Spleen (tissue), 11 donors: Measurements from ENCODE around the gene GOLGA8N. TPM values are rescaled to one million over a fixed set of nuclear protein-coding genes. Genes with fewer than 3 reads are reported as not detected.

Experiments used
- DNase-seq: peaks from one replicate; pipeline ENCODE4 v3.0.0-alpha.2; 2020
- H3K27ac ChIP-seq, 8 donors: fragments of 200-600 bp; sonication (generic) in 7 of 8; 1 replicate in 4 of 8; 2 replicates in 4 of 8; pipeline versions ENCODE4 v1.5.0 to v1.8.0; 2016 to 2021; ENCODE audit warnings: inconsistent platforms in 4 of 8, mild to moderate bottlenecking in 4 of 8, moderate library complexity in 1 of 8
- H3K27me3 ChIP-seq, 7 donors: fragments of 200-600 bp; sonication (generic) in 6 of 7; replicated peaks in 1 of 7; 1 replicate in 4 of 7; 2 replicates in 3 of 7; pipeline versions ENCODE4 v1.5.0 to v1.8.0; 2016 to 2021; ENCODE audit warnings: inconsistent platforms in 3 of 7, mild to moderate bottlenecking in 1 of 7
- H3K36me3 ChIP-seq, 6 donors: fragments of 200-600 bp; sonication (generic) in 5 of 6; 1 replicate in 4 of 6; 2 replicates in 2 of 6; pipeline versions ENCODE4 v1.5.0 to v1.8.0; 2016 to 2021; ENCODE audit warnings: inconsistent platforms in 2 of 6
- H3K4me1 ChIP-seq, 6 donors: fragments of 200-600 bp; sonication (generic) in 5 of 6; 1 replicate in 3 of 6; 2 replicates in 3 of 6; pipeline versions ENCODE4 v1.5.0 to v1.8.0; 2016 to 2021; ENCODE audit warnings: inconsistent platforms in 3 of 6
- H3K4me3 ChIP-seq, 8 donors: fragments of 200-600 bp; sonication (generic) in 7 of 8; 1 replicate in 4 of 8; 2 replicates in 4 of 8; pipeline versions ENCODE4 v1.5.0 to v1.8.0; 2016 to 2021; ENCODE audit warnings: inconsistent platforms in 4 of 8, mild to moderate bottlenecking in 4 of 8, moderate library complexity in 2 of 8
- H3K9me3 ChIP-seq, 8 donors: fragments of 200-600 bp; sonication (generic) in 7 of 8; 1 replicate in 4 of 8; 2 replicates in 4 of 8; pipeline versions ENCODE4 v1.5.0 to v1.8.0; 2016 to 2021; ENCODE audit warnings: inconsistent platforms in 4 of 8
- CTCF ChIP-seq, 11 experiments: fragments of 200-600 bp in 7 of 11; fragments of 450-650 bp in 4 of 11; sonication (generic) in 4 of 11; IDR thresholded peaks in 8 of 11; conservative IDR thresholded peaks in 3 of 11; 1 replicate in 7 of 11; 2 replicates in 4 of 11; pipeline versions ENCODE4 v1.4.0 to v1.8.0; 2016 to 2021; ENCODE audit warnings: antibody characterized with exemption in 11 of 11, inconsistent platforms in 4 of 11, mild to moderate bottlenecking in 1 of 11
- POLR2A ChIP-seq, 3 donors: fragments of 450-650 bp; IDR thresholded peaks; one replicate each; pipeline ENCODE4 v1.5.1; 2017; ENCODE audit warnings: antibody characterized with exemption in 3 of 3, mild to moderate bottlenecking in 1 of 3
- POLR2AphosphoS5 ChIP-seq, 3 donors: sonication (generic); formaldehyde crosslinking; IDR thresholded peaks; one replicate each; pipeline ENCODE4 v1.5.1; 2017; ENCODE audit warnings: antibody characterized with exemption in 3 of 3
- WGBS, 5 donors: extraction: QIAGEN DNeasy Blood & Tissue Kit in 3 of 5; methylation state at CpG; one replicate each; pipeline versions ENCODE4 v1.1.5 to v1.1.7; 2013 to 2018; 5-methylcytosine and 5-hydroxymethylcytosine counted together
- intact Hi-C: fragments of 100-400 bp; cut with DNase I; formaldehyde crosslinking; loops from one replicate; pipeline ENCODE4 v1.15.0; 2023; ENCODE audit warnings: low total_unique reads
- polyA plus RNA-seq, 3 donors: library from polyadenylated mRNA; stranded (reverse); fragments of 200-250 nt; gene quantifications; one replicate each; pipeline ENCODE4 v1.2.1, GENCODE V29; 2013
- small RNA-seq, 4 donors: library from RNA; depleted of rRNA; stranded (forward); fragments of <200 nt; gene quantifications; one replicate each; pipeline ENCODE3, GENCODE V24; 2016
- total RNA-seq, 7 donors: library from RNA; depleted of rRNA in 3 of 7; stranded (reverse); fragments of >200 nt in 3 of 7; fragmentation: NEBNext Ultra II Directional in 4 of 7; extraction: Animal tissue kit (Norgen Biotek cat#: 25700) in 4 of 7; gene quantifications; one replicate each; pipeline versions ENCODE4 v1.1.0 to v1.2.1, GENCODE V29; 2016 to 2021
- donor health status: healthy with polysubstance abuse.
- donor health status: DM: no; HTN: no; CAD: no; lungs with moderate emphysema.
- donor health status: DM: no; HTN: no; CAD: no.
- donor health status: Bipolar disorder and iron deficiency.
- donor health status: healthy.
- donor health status: DM: no; HTN: no; CAD: no.
- donor health status: DM: yes; HTN: yes; CAD: no.

The GOLGA8N gene
- total and polyA plus RNA-seq, 10 donors: 3.7 to 25.8 (median 13.2) TPM

- Histone ChIP-seq H3K4me1 (no peaks in the 10 kb centered on the region), H3K27ac (no peak overlapping the region), H3K27me3 (no peaks in the 10 kb centered on the region), H3K9me3 (no peaks in the 10 kb centered on the region), H3K36me3 (peaks cover 0 to 8% (median 0%) of the 10 kb centered on the region in 6 donors), H3K4me3 (no peak overlapping the region)
- intact Hi-C loops: no loop called here
- 38 to 41% (median 40%) methylated on average over 6 of the region's 6 CpGs for WGBS, 5 donors
- TF ChIP-seq POLR2AphosphoS5 (IDR thresholded peaks at IDR 0.05) (no peak), CTCF (IDR thresholded peaks at IDR 0.05 in 8 of 11, conservative IDR thresholded peaks at IDR 0.05 in 3 of 11) (peak; percentile 39 to 91 (median 80))
- DNase-seq: peak; percentile 79
These were observed 58.1 kb downstream of the GOLGA8N start for GRCh38 chr15:32651229-32651837.

GRCh38 chr15:32652178-32652577, 58.9 kb downstream of the GOLGA8N start:
- H3K27ac ChIP-seq: no peak overlapping the region
- H3K4me3 ChIP-seq: no peak overlapping the region
- DNase-seq: no peak
- 77 to 88% (median 87%) methylated on average over 3 of the region's 3 CpGs for WGBS, 5 donors
- H3K27me3 ChIP-seq: no peaks in the 10 kb centered on the region
- no peaks in the 10 kb centered on the region for H3K9me3 ChIP-seq
- TF ChIP-seq CTCF (IDR thresholded peaks at IDR 0.05 in 8 of 11, conservative IDR thresholded peaks at IDR 0.05 in 3 of 11) (no peak), POLR2A (IDR thresholded peaks at IDR 0.05) (no peak), POLR2AphosphoS5 (IDR thresholded peaks at IDR 0.05) (no peak)
- no peaks in the 10 kb centered on the region for H3K4me1 ChIP-seq
- H3K36me3 ChIP-seq: peaks cover 0 to 8% (median 0%) of the 10 kb centered on the region in 6 donors
- intact Hi-C loops: no loop called here

GRCh38 chr15:32656091-32656490, 62.8 kb downstream of the GOLGA8N start:
- Histone ChIP-seq H3K9me3 (no peaks in the 10 kb centered on the region), H3K27ac (no peak overlapping the region), H3K36me3 (no peaks in the 10 kb centered on the region), H3K27me3 (no peaks in the 10 kb centered on the region), H3K4me1 (no peaks in the 10 kb centered on the region), H3K4me3 (no peak overlapping the region)
- no peak for TF ChIP-seq CTCF (IDR thresholded peaks at IDR 0.05 in 8 of 11, conservative IDR thresholded peaks at IDR 0.05 in 3 of 11)
- TF ChIP-seq POLR2AphosphoS5 (IDR thresholded peaks at IDR 0.05): no peak
- TF ChIP-seq POLR2A (IDR thresholded peaks at IDR 0.05): no peak
- DNase-seq: no peak
- intact Hi-C loops: no loop called here
- 35 to 51% (median 42%) methylated on average over 4 of the region's 4 CpGs for WGBS, 5 donors

GRCh38 chr15:32656496-32656895, 63.2 kb downstream of the GOLGA8N start:
- 86 to 89% (median 88%) methylated on average over 9 of the region's 9 CpGs for WGBS, 5 donors
- DNase-seq: no peak
- no peak overlapping the region for H3K27ac ChIP-seq
- TF ChIP-seq POLR2A (IDR thresholded peaks at IDR 0.05) (no peak), POLR2AphosphoS5 (IDR thresholded peaks at IDR 0.05) (no peak), CTCF (IDR thresholded peaks at IDR 0.05 in 8 of 11, conservative IDR thresholded peaks at IDR 0.05 in 3 of 11) (no peak)
- no peaks in the 10 kb centered on the region for H3K27me3 ChIP-seq
- H3K36me3 ChIP-seq: no peaks in the 10 kb centered on the region
- no peaks in the 10 kb centered on the region for H3K9me3 ChIP-seq
- intact Hi-C loops: no loop called here
- no peaks in the 10 kb centered on the region for H3K4me1 ChIP-seq
- H3K4me3 ChIP-seq: no peak overlapping the region

Small RNAs within 50 kb of the gene (small RNA-seq; reads per million reads assigned to genes)
- gene RN7SL286P: 0 reads per million in 4 donors

Other genes starting within 250 kb of the GOLGA8N start
- 1 to 10 TPM in 5 of 7 donors, under 1 TPM in 1, not detected in 1; 0.72 to 3.2 (median 1.6) TPM for gene GOLGA8K, start 190.2 kb upstream of the GOLGA8N start, total RNA-seq
- under 1 TPM; 0.07 to 0.58 (median 0.08) TPM for gene GOLGA8K, start 190.2 kb upstream of the GOLGA8N start, polyA plus RNA-seq
- 1 to 10 TPM in 5 of 7 donors, under 1 TPM in 1, not detected in 1; 0.85 to 4.1 (median 1.8) TPM for gene GOLGA8O, start 137.8 kb upstream of the GOLGA8N start, total RNA-seq
- under 1 TPM; 0.07 to 0.67 (median 0.08) TPM for gene GOLGA8O, start 137.8 kb upstream of the GOLGA8N start, polyA plus RNA-seq
- gene ARHGAP11A, start 22.0 kb downstream of the GOLGA8N start, total RNA-seq: 1 to 10 TPM; 3.6 to 9.5 (median 7.3) TPM
- gene ARHGAP11A, start 22.0 kb downstream of the GOLGA8N start, polyA plus RNA-seq: 1 to 10 TPM; 1.1 to 2.9 (median 1.9) TPM
- gene SCG5, start 48.3 kb downstream of the GOLGA8N start, total RNA-seq: 1 to 10 TPM in 1 of 7 donors, under 1 TPM in 1, not detected in 5; 0.54 to 1.2 TPM
- gene SCG5, start 48.3 kb downstream of the GOLGA8N start, polyA plus RNA-seq: 1 to 10 TPM in 2 of 3 donors, under 1 TPM in 1; 0.74 to 2.4 (median 1.2) TPM
- gene GREM1, start 124.5 kb downstream of the GOLGA8N start, total RNA-seq: 1 to 10 TPM in 3 of 7 donors, under 1 TPM in 3, not detected in 1; 0.09 to 3.3 (median 1.0) TPM
- gene GREM1, start 124.5 kb downstream of the GOLGA8N start, polyA plus RNA-seq: 1 to 10 TPM in 1 of 3 donors, under 1 TPM in 2; 0.06 to 1.2 (median 0.13) TPM